Nephron (organoid): Measurements from ENCODE around the gene SPPL3.
A peak's percentile ranks its signal among the peaks of the same experiment; 100 is the strongest.

ENCODE experiments used
- H3K27ac Mint-ChIP-seq, 3 experiments: 2 replicates each; pipeline ENCODE4 v1.8.0; 2020; ENCODE audit warnings: mixed read lengths in 3 of 3, mild to moderate bottlenecking in 2 of 3, moderate library complexity in 1 of 3
- H3K27me3 Mint-ChIP-seq: 2 replicates; pipeline ENCODE4 v1.8.0; 2021; ENCODE audit warnings: low read depth, mild to moderate bottlenecking, moderate library complexity, mixed read lengths
- H3K36me3 Mint-ChIP-seq: 2 replicates; pipeline ENCODE4 v1.8.0; 2020; ENCODE audit warnings: low read depth, mixed read lengths
- H3K4me1 Mint-ChIP-seq: 2 replicates; pipeline ENCODE4 v1.8.0; 2020; ENCODE audit warnings: mixed read lengths
- H3K4me3 Mint-ChIP-seq, 3 experiments: 2 replicates each; pipeline ENCODE4 v1.8.0; 2020; ENCODE audit warnings: mild to moderate bottlenecking in 3 of 3, mixed read lengths in 3 of 3, moderate library complexity in 2 of 3
- H3K9me3 Mint-ChIP-seq: 2 replicates; pipeline ENCODE4 v1.8.0; 2020; ENCODE audit warnings: mixed read lengths
- CTCF ChIP-seq, 3 experiments: fragments of 200-600 bp; sonication (generic); IDR thresholded peaks; one replicate each; pipeline ENCODE4 v1.5.0; 2021; ENCODE audit warnings: antibody characterized with exemption in 3 of 3; ENCODE audit not compliant: unreplicated experiment in 3 of 3

The SPPL3 gene

GRCh38 chr12:120914794-120915193 is 10.6 kb upstream of the SPPL3 start:
- H3K27ac Mint-ChIP-seq: no peak overlapping the region
- peaks cover 4% of the 10 kb centered on the region for H3K36me3 Mint-ChIP-seq
- H3K4me1 Mint-ChIP-seq: no peaks in the 10 kb centered on the region
- no peak for TF ChIP-seq CTCF (IDR thresholded peaks at IDR 0.05; ENCODE audit: unreplicated experiment in 3 of 3)
- peaks cover 15% of the 10 kb centered on the region for H3K9me3 Mint-ChIP-seq
- H3K27me3 Mint-ChIP-seq: no peaks in the 10 kb centered on the region
- H3K4me3 Mint-ChIP-seq: no peak overlapping the region

- Mint-ChIP-seq H3K36me3 (no peaks in the 10 kb centered on the region), H3K27me3 (peaks cover 5% of the 10 kb centered on the region), H3K4me1 (no peaks in the 10 kb centered on the region), H3K9me3 (no peaks in the 10 kb centered on the region), H3K27ac (no peak overlapping the region), H3K4me3 (peak overlapping the region in 1 of 3 experiments; percentile 8)
- no peak for TF ChIP-seq CTCF (IDR thresholded peaks at IDR 0.05; ENCODE audit: unreplicated experiment in 3 of 3)
Measured at GRCh38 chr12:120909633-120910298, 5.6 kb upstream of the SPPL3 start.

- Mint-ChIP-seq H3K27ac (peak overlapping the region; percentile 11 to 67 (median 65)), H3K36me3 (peaks cover 9% of the 10 kb centered on the region), H3K4me3 (peak overlapping the region; percentile 73 to 76 (median 74)), H3K4me1 (peaks cover 21% of the 10 kb centered on the region), H3K27me3 (peaks cover 5% of the 10 kb centered on the region), H3K9me3 (no peaks in the 10 kb centered on the region)
- TF ChIP-seq CTCF (IDR thresholded peaks at IDR 0.05; ENCODE audit: unreplicated experiment in 3 of 3): no peak
Measured at GRCh38 chr12:120905856-120906384, 1.8 kb upstream of the SPPL3 start.

GRCh38 chr12:120903412-120904196 is 554 bp downstream of the SPPL3 start:
- TF ChIP-seq CTCF (IDR thresholded peaks at IDR 0.05; ENCODE audit: unreplicated experiment in 3 of 3): no peak
- Mint-ChIP-seq H3K27ac (peak overlapping the region; percentile 9 to 95 (median 94)), H3K36me3 (peaks cover 22% of the 10 kb centered on the region), H3K9me3 (no peaks in the 10 kb centered on the region), H3K27me3 (peaks cover 3% of the 10 kb centered on the region), H3K4me3 (peak overlapping the region; percentile 99), H3K4me1 (peaks cover 21% of the 10 kb centered on the region)

- no peaks in the 10 kb centered on the region for H3K9me3 Mint-ChIP-seq
Measured at GRCh38 chr12:120902846-120903411, 1.2 kb downstream of the SPPL3 start.

More at GRCh38 chr12:120902846-120903411, 1.2 kb downstream of the SPPL3 start:
- Mint-ChIP-seq H3K27me3 (peaks cover 3% of the 10 kb centered on the region), H3K4me1 (peaks cover 21% of the 10 kb centered on the region), H3K27ac (peak overlapping the region; percentile 9 to 95 (median 94)), H3K36me3 (peaks cover 27% of the 10 kb centered on the region), H3K4me3 (peak overlapping the region; percentile 99)
- TF ChIP-seq CTCF (IDR thresholded peaks at IDR 0.05; ENCODE audit: unreplicated experiment in 3 of 3): no peak
